Neutrophil (primary cell): Measurements from ENCODE around the gene PLEKHH1.

Experiments used
- H3K27ac ChIP-seq: fragments of 200-600 bp; sonication (generic); 2 replicates; pipeline ENCODE4 v1.5.1; 2016; ENCODE audit warnings: mild to moderate bottlenecking, moderate library complexity
- H3K27me3 ChIP-seq: fragments of 200-600 bp; sonication (generic); 2 replicates; pipeline ENCODE4 v1.6.0; 2016; ENCODE audit warnings: mild to moderate bottlenecking
- H3K36me3 ChIP-seq: fragments of 200-600 bp; sonication (generic); 2 replicates; pipeline ENCODE4 v1.5.1; 2017
- H3K4me1 ChIP-seq, 2 experiments: fragments of 200-600 bp in 1 of 2; sonication (generic) in 1 of 2; 1 replicate in 1 of 2; 2 replicates in 1 of 2; pipeline versions ENCODE4 v1.5.1 to v1.6.1; 2013 to 2016; ENCODE audit warnings: low read depth in 1 of 2, low read length in 1 of 2, mild to moderate bottlenecking in 1 of 2, moderate library complexity in 1 of 2; ENCODE audit not compliant: control insufficient read depth in 1 of 2, insufficient read depth in 1 of 2
- H3K4me3 ChIP-seq, 2 experiments: fragments of 200-600 bp in 1 of 2; sonication (generic) in 1 of 2; 1 replicate in 1 of 2; 2 replicates in 1 of 2; pipeline ENCODE4 v1.5.1; 2013 to 2016; ENCODE audit warnings: low read depth in 1 of 2, low read length in 1 of 2, mild to moderate bottlenecking in 1 of 2, moderate library complexity in 1 of 2
- H3K9me3 ChIP-seq: fragments of 200-600 bp; sonication (generic); 2 replicates; pipeline ENCODE4 v1.5.1; 2016
- TF ChIP-seq, protein P1 (sequence below): fragments of 200-600 bp; sonication (generic); IDR thresholded peaks from 2 replicates; pipeline ENCODE4 v1.5.1; 2016; ENCODE audit warnings: antibody characterized with exemption

Gene PLEKHH1

DNA sequence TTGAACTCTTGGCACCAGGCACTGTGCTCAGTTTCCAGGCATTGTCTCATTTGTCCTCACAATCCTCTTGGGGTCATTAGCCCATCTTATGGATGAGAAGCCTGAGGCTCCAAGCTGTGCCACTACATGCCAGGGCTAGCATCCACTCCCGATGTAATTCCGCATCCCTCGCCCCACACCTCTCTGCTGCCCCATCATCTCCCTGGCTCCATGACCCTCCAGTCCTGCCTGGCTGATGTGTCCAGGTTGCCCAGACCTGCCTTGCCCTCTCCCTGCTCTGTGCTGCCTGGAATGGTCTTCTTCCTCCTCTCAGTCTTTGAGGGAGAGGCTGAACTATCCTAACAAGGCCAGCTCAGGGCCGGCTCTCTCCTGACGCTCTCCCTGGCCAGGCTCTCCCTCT is 39.5 kb downstream of the PLEKHH1 start:
- H3K27me3 ChIP-seq: peaks cover 6% of the 10 kb centered on the region
- TF ChIP-seq, protein P1, sequence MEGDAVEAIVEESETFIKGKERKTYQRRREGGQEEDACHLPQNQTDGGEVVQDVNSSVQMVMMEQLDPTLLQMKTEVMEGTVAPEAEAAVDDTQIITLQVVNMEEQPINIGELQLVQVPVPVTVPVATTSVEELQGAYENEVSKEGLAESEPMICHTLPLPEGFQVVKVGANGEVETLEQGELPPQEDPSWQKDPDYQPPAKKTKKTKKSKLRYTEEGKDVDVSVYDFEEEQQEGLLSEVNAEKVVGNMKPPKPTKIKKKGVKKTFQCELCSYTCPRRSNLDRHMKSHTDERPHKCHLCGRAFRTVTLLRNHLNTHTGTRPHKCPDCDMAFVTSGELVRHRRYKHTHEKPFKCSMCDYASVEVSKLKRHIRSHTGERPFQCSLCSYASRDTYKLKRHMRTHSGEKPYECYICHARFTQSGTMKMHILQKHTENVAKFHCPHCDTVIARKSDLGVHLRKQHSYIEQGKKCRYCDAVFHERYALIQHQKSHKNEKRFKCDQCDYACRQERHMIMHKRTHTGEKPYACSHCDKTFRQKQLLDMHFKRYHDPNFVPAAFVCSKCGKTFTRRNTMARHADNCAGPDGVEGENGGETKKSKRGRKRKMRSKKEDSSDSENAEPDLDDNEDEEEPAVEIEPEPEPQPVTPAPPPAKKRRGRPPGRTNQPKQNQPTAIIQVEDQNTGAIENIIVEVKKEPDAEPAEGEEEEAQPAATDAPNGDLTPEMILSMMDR: no peak
- H3K36me3 ChIP-seq: no peaks in the 10 kb centered on the region
- H3K4me3 ChIP-seq: no peak overlapping the region
- no peak overlapping the region for H3K27ac ChIP-seq
- H3K9me3 ChIP-seq: no peaks in the 10 kb centered on the region
- no peaks in the 10 kb centered on the region for H3K4me1 ChIP-seq

DNA sequence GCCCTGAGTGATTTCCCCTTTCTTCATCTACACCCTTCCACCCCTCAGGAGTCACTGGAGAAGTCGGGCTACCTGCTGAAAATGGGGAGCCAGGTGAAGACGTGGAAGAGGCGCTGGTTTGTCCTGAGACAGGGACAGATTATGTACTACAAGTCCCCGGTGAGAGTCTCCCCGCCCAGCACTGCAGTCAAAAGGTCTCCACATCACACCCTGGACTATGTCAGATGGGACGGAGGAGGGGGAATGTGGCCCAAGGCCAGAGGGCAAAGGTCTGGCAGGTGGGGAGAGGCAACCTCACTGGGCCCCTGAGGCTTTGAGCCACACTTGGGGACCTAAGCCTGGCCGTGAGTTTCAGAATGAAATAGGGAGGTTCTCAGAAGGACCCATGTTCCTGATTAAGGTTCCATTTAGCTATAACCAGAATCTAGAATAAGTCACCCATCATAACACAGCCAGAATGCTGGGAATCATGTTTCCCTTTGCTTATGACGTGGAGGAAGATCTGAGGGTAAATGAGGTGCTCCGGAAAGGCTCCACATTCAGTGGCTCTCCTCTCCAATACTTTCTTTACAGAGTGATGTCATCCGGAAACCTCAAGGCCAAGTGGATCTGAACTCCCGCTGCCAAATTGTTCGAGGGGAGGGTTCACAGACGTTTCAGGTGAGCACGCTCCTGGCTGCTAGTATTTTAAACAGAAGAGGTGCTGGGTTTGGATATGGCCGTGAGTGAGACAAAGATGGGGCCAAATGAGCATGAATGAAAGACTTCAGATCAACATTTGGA is 40.3 kb downstream of the PLEKHH1 start:
- Histone ChIP-seq H3K4me1 (no peaks in the 10 kb centered on the region), H3K27me3 (peaks cover 6% of the 10 kb centered on the region), H3K9me3 (no peaks in the 10 kb centered on the region), H3K36me3 (no peaks in the 10 kb centered on the region), H3K27ac (no peak overlapping the region), H3K4me3 (no peak overlapping the region)
- TF ChIP-seq, protein P1: no peak

- no peaks in the 10 kb centered on the region for H3K36me3 ChIP-seq
- no peak overlapping the region for H3K4me3 ChIP-seq
- H3K27me3 ChIP-seq: peaks cover 6% of the 10 kb centered on the region
- H3K4me1 ChIP-seq: no peaks in the 10 kb centered on the region
- no peaks in the 10 kb centered on the region for H3K9me3 ChIP-seq
- H3K27ac ChIP-seq: no peak overlapping the region
- TF ChIP-seq, protein P1: no peak
Observed at GRCh38 chr14:67574156-67574555, 41.1 kb downstream of the PLEKHH1 start.

- H3K27ac ChIP-seq: no peak overlapping the region
- H3K9me3 ChIP-seq: no peaks in the 10 kb centered on the region
- peaks cover 6% of the 10 kb centered on the region for H3K27me3 ChIP-seq
- no peak overlapping the region for H3K4me3 ChIP-seq
- no peaks in the 10 kb centered on the region for H3K36me3 ChIP-seq
- no peaks in the 10 kb centered on the region for H3K4me1 ChIP-seq
- TF ChIP-seq, protein P1: no peak
Observed at GRCh38 chr14:67574806-67575205, 41.7 kb downstream of the PLEKHH1 start.

- H3K4me1 ChIP-seq: no peaks in the 10 kb centered on the region
- no peak overlapping the region for H3K27ac ChIP-seq
- H3K36me3 ChIP-seq: no peaks in the 10 kb centered on the region
- H3K9me3 ChIP-seq: no peaks in the 10 kb centered on the region
- H3K4me3 ChIP-seq: no peak overlapping the region
- TF ChIP-seq, protein P1: no peak
- H3K27me3 ChIP-seq: peaks cover 6% of the 10 kb centered on the region
Observed at GRCh38 chr14:67575684-67576083, 42.6 kb downstream of the PLEKHH1 start.
